GM19463 (cell line): ENCODE results near the gene CCDC137.

Source experiments
- ATAC-seq: cut with Tn5 transposase; IDR thresholded peaks from one replicate; pipeline ENCODE4 v1.9.1; 2021; ENCODE audit warnings: mild to moderate bottlenecking, moderate library complexity; ENCODE audit not compliant: unreplicated experiment

Gene CCDC137

DNA sequence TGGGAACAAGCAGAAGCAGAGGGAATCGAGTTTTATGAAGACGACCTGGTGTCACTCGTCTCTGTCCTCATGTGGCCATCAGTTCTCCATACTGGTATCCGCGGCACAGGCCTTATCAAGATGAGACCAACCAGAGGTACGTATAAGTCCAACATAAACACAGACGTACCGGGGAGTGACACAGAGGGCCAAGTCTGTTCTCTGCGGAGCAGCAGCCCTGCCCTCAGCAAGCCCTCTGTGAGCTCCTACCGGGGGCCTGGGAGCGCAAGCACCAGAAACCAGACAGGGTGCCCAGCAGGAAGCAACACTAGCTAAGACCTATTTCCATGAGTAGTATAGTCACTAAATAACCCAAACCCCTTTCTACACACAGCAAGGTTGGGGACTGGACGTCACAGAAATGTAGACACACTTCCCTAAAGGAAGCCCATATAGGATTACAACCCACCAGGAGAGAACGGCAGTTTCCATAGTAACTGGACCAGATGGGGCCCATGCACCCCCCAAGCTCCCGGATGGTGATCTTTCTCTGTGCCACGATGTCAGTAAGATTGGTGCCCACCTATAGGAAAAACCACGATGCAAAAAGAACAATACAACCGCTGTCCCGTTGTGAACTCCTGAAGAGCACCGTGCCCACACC is 16.1 kb downstream of the CCDC137 start:
- no peak for ATAC-seq

DNA sequence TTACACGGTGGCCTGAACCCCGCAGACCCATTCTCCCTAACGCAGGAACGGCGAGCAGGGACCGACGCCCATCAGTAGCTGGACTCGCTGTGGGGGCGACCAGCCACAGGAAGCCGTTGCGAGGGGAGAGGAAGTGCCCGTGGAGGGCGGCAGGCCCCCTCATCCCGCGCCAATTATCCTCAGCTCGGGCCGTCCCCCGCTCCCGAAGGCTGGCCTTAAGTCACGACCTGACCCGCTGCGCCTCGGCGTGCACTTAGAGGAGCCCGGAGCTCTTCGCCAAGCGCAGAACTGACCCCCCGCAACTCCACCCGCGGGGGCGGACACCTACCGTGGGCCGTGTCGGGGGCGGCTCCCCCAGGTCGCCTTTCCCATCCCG is 16.7 kb downstream of the CCDC137 start:
- peak; percentile 9 for ATAC-seq

DNA sequence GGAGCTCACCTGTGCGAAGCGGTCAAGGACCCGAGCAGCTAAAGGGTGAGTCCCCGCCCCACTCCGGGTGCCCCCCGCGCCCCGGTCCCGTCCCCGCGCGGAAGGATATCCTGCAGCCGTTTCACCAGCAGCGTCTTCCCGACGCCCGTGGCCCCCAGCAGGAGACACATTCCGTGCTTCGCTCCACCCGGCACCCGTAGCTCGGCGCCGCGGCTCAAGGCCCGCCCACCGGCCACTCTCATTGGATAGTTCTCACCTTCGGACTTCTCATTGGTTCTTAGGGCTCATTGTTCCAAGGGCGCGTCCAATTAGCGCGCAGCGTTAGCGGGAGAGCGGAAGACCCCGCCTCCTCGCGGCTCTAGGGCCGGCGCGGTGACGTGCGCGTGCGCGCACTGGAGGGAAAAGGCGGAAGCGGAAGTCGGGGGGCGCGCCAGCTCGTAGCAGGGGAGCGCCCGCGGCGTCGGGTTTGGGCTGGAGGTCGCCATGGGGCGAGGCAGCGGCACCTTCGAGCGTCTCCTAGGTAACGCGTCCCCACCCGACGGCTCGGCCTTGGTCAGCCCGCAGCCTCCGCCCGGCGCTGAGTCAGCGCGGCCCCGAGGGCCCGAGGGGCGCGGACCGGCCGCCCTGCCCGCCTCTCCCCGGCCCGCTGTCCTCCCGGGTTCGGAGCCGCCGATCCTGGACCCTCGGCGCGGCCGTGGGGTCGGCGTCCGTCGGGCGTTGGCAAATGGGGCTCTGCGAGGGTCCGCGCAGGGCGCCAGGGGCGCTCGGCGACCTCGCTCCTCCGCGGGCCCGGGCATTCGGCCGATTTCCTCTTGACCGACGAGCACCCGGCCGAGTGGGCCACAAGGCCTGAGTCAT is 17.3 kb downstream of the CCDC137 start, which contains the start of the genes ARL16 and HGS:
Gene ARL16, minus strand, starts transcription at position 214 of the 858 bp plus-strand sequence. Its CDS starts 44 bp downstream, at position 170.
Gene HGS, plus strand, starts transcription at position 428 of the 858 bp plus-strand sequence. Its CDS starts 56 bp downstream, at position 484.
- ATAC-seq: peak; percentile 91

DNA sequence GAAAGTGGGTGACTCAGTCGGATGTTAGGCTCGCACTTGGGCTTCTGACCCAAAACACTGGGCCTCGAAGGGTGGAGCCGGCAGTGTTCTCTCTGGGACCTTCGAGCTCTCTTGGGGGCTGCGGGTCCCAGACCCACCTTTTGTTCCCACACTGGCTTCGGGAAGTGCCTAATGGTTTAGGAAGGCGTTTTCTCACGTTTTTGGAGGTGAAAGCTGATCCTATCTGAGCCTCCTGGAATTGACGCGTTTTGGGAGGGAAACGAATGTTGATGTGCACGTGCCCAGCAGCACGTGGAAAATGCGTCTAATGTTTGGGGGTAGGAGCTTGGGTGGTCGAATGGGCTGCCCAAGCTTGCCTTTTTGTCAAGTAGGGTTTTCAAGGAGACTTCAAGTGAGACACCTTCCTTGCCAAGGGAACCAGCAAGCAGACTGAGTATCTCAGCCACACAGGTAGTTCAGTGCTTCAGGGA is 17.9 kb downstream of the CCDC137 start:
- ATAC-seq: peak; percentile 8

DNA sequence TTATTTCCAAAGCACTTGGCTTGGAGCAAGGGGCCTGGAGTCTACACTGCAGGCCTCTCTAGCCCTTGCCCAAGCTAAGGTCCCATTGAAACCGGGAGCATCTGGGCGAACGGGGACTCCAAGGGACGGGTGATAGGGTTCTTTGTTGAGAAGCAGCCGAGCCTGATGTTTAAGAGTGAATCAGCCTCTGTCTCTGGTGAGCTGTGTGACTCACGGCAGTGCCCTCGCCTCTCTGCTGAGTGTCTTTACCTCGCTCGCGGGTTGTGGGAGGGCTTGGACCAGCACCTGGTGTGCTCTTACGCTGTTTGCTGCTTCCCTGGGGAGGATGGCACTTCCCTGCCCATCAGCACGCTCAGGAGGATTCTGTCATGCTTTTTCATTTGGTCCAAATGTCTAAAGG is 18.6 kb downstream of the CCDC137 start:
- ATAC-seq: no peak

DNA sequence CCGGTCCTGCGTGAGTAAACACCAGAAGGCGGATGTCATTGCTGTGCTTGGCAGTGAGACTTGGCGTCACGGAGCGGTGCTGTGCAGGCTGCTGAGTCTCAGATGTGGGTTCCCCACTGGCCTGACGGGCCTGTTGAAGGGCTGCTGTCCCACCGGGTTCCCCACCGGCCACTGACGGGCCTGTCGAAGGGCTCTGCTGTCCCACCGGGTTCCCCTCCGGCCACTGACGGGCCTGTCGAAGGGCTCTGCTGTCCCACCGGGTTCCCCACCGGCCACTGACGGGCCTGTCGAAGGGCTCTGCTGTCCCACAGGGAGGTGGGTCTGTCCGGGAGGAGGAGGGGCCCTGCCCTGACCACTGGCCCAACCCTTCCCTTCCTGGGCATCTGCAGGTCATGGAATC is 20.1 kb downstream of the CCDC137 start:
- no peak for ATAC-seq

DNA sequence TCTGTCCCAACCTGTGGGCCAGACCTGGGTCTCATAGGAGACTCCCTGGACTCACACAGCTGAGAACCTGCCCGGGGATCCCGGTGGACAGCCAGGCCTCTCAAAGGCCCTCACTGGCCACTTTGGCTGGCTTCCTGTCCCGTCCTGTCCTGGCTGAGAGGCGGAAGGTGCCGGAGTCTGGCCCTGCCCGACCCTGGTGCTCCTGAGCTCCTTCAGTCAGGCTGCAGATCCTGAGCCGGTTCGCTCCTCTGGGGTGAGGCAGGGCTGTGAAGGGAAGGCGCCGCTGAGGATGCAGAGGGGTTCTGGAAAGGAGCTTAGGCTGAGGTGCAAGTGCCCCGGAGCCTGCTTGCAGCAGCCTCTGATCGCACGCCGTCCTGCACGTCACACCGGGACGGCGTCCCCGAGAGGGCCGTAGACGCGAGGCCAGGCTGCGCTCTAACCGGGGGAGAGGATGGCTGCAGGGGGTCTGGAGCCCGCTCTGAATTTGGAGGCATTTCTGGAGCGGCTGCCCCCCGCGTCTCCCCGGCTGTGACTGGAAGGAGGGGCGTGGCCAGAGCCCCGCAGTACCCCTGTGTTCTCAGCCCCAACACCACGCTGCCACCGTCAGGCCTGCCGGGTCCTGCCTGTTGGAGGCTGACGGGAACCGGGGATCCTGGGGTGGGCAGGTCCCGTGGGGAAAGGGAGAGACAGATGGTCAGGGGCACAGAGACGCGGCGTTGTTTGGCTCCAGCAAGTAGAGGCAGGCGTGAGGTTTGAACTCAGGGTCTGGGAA is 21.4 kb downstream of the CCDC137 start:
- no peak for ATAC-seq

DNA sequence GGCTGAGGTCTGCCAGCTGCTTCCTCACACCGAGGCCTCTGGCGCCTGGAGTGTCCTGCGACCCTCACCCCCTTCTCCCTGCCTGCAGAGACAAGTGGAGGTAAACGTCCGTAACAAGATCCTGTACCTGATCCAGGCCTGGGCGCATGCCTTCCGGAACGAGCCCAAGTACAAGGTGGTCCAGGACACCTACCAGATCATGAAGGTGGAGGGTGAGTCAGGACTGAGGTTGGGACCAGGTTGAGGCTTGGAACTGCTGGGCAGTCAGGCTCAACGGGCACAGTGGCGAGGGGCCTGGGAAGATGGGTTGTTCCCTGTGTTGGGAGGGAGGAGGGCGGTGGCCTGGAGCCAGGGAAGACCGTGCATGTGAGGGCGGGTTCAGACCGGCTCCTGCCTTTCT is 22.1 kb downstream of the CCDC137 start:
- ATAC-seq: no peak

DNA sequence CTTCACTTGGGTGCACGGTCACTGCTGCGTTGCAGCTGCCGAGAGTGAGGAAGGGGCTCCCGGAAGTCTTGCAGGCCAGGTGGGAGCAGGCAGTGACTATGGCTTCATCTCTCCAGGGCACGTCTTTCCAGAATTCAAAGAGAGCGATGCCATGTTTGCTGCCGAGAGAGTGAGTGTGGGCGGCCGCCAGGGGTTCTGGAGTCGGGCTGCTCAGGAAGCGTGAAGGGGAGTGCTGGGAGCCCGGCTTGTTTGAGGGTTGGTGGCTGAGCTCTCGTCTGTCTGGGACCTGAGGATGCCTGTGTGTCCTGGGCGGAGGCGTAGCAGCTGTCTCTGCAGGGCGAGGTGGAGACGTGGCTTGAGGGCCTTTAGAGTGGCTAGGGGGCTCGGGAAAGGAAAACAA is 23.5 kb downstream of the CCDC137 start:
- no peak for ATAC-seq

DNA sequence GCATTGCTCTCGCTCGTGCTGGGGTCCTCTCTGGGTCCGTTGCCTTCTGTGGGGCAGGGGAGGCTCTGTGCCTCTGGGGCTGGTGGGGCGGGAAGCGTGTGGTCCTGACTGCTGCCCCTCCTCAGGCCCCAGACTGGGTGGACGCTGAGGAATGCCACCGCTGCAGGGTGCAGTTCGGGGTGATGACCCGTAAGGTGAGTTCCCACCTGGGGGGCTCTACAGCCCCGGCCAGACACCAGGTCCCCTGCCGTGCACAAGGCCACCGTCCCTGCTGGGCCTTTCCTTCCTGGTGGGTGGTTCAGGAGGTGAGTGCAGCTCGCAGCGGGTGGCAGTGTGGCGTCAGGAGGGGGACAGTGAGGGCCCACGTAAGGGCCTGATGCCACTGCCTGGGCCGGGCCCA is 24.0 kb downstream of the CCDC137 start:
- ATAC-seq: no peak

DNA sequence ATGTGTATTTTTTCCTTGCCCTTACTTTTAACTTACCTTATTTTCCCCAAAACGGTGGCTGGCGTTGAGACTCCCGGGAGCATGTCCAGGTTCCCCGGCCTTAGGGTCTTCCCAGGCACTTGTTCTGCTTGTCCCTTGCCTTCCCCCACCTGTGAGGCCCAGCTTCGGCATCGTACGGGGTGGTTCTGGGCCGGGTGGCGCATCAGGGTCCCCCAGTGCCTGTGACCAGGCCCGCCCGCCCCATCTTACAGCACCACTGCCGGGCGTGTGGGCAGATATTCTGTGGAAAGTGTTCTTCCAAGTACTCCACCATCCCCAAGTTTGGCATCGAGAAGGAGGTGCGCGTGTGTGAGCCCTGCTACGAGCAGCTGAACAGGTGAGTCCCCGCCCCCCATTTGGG is 24.7 kb downstream of the CCDC137 start:
- ATAC-seq: no peak

DNA sequence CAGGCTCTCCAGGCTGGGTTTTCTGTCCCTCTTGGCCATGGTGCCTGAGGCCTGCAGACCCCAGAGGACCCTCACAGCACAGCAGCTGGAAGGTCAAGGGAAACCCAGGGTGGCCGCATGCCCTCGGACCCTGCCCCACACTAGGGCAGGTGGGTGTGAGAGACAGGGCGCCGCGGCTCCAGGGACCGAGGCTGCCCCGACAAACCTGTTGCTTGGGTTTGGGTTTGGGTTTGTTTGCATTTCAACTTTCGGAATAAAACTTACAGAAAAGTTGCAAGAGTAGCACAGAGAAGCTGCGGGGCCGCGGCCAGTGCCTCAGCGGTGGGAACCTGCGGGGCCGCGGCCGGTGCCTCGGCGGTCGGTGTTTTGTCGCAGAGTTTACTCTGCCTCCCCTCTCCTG is 25.1 kb downstream of the CCDC137 start:
- no peak for ATAC-seq

DNA sequence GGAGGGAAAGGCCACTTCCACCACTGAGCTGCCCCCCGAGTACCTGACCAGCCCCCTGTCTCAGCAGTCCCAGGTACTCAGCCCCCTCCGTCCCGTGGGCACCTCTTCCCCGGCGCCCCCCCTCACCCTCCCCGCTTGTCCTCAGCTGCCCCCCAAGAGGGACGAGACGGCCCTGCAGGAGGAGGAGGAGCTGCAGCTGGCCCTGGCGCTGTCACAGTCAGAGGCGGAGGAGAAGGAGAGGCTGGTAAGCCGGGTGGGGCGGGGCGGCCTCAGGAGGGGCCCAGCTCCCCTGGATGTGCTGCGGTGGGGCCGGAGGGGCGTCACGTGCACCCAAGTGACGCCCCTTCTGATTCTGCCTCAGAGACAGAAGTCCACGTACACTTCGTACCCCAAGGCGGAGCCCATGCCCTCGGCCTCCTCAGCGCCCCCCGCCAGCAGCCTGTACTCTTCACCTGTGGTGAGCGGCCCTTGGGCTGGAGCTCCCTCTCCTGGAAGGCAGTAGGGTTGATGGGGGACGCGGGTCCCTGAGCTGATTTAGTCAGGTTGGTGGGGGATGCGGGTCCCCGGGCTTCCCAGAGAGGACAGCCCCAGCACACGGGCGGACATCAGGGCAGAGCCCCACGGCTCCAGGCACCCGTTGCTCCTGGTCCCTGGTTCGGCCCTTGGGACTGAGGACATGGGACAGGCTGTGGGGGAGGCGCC is 27.1 kb downstream of the CCDC137 start:
- no peak for ATAC-seq

DNA sequence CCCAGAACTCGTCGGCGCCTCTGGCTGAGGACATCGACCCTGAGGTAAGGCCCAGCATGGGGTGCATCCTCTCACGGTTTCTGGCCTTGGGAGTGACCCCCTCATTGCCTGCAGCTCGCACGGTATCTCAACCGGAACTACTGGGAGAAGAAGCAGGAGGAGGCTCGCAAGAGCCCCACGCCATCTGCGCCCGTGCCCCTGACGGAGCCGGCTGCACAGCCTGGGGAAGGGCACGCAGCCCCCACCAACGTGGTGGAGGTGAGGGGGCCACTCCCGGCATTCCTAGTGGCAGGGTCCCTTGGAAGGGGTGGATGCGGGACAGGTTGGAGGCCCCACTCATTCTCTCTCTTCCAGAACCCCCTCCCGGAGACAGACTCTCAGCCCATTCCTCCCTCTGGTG is 28.3 kb downstream of the CCDC137 start:
- no peak for ATAC-seq

DNA sequence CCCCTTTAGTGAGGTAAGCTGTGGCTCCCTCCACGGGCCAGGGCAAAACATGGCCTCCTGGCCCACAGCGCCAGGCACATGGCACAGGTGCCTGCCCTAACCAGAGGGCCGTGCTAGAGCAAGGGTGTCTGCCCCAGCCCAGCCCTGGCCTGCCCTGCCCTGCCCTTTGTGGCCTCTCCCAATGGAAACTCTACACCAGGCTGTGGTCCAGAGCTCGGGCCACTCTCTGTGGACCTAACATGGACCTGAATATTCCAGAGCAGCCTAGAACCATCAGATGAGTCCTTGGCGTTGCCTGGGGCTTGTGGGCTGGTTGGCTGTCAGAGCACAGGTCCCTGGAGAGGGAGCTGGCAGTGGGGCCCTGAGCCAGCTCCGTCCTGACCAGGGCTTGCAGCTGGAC is 28.7 kb downstream of the CCDC137 start:
- no peak for ATAC-seq

DNA sequence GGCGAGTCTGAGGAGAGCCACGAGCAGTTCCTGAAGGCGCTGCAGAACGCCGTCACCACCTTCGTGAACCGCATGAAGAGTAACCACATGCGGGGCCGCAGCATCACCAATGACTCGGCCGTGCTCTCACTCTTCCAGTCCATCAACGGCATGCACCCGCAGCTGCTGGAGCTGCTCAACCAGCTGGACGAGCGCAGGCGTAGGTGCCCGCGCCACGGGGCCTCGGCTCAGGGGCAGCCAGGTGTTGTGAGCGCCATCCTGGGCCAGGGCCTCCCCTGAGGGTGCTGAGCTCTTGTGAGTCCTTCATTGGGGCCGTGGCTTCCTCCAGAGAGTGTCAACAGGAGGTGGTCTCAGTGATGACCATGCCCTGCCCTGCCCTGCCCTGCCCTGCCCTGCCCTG is 29.3 kb downstream of the CCDC137 start:
- ATAC-seq: no peak

DNA sequence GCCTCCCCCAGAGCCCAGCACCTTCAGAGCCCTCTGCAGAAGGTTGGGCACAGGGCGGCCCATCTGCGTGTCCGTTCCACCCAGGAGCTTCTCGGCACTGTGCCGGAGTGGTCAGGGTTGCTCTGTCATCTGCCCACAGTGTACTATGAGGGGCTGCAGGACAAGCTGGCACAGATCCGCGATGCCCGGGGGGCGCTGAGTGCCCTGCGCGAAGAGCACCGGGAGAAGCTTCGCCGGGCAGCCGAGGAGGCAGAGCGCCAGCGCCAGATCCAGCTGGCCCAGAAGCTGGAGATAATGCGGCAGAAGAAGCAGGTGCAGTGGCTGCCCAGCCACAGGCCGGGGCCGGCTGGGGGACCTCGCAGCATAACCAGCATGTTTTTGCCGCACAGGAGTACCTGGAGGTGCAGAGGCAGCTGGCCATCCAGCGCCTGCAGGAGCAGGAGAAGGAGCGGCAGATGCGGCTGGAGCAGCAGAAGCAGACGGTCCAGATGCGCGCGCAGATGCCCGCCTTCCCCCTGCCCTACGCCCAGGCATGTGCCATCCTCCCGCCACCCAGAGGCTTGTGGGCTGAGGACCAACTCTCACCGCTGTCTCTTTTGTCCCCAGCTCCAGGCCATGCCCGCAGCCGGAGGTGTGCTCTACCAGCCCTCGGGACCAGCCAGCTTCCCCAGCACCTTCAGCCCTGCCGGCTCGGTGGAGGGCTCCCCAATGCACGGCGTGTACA is 29.8 kb downstream of the CCDC137 start:
- no peak for ATAC-seq

DNA sequence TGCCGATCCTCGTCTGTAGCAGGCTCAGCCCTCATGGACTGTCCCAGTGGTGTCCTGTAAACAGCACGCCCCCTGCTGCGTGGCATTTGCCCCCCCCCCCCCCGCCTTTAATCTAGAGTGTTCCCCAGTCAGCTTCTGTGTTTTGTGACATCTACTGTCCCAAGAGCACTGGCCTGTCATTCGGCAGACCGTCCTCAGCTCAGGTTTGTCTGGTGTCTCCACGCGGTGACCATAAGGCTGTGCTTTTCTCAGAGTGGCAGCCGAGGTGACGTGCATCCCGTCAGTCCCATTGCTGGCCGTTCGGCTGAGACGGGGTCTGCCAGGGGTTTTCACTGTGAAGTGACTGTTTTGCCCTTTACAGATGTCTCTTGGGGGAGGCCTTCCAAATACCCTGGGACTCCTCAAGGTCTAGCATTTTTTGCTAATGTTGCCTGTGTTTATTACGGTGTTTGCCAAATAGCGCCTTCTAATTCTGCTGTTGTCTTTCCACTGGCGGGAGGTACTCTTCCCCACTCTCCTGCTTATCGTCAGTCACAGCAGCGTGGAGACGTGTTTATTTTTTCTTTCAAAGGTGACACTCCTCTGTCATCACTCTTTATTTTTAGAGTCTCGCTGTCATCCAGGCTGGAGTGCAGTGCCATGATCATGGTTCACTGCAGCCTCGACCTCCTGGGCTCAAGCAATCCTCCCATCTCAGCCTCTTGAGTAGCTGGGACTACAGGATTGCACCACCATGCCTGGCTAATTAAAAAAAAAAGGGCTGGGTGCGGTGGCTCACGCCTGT is 30.9 kb downstream of the CCDC137 start:
- ATAC-seq: no peak
